Measurements from ENCODE around the gene ABCG2.

Gene ABCG2

GRCh38 chr4:88158489-88159228 lies at the start of gene ABCG2:
TSS of gene ABCG2 (minus strand) at chr4:88158639. CDS start at chr4:88139995, 18,644 bp downstream.
- DNase-seq (ENCODE audit: insufficient read length, low spot score) = peak; percentile 8
- FAIRE-seq = no peak

- DNase-seq (ENCODE audit: insufficient read length, low spot score) (no peak), FAIRE-seq (no peak)
These were observed 49.7 kb upstream of the ABCG2 start for GRCh38 chr4:88208156-88208555.

GRCh38 chr4:88207171-88207570 lies 48.7 kb upstream of the ABCG2 start:
- FAIRE-seq = no peak
- no peak for DNase-seq (ENCODE audit: insufficient read length, low spot score)

- DNase-seq (ENCODE audit: insufficient read length, low spot score) = no peak
- FAIRE-seq = no peak
These were observed 46.4 kb upstream of the ABCG2 start for GRCh38 chr4:88204882-88205281.

GRCh38 chr4:88202443-88202842 lies 44.0 kb upstream of the ABCG2 start:
- FAIRE-seq = no peak
- no peak for DNase-seq (ENCODE audit: insufficient read length, low spot score)

GRCh38 chr4:88200186-88200585 lies 41.7 kb upstream of the ABCG2 start:
- DNase-seq (ENCODE audit: insufficient read length, low spot score) (no peak), FAIRE-seq (no peak)

GRCh38 chr4:88196523-88197185 lies 38.2 kb upstream of the ABCG2 start:
- no peak for FAIRE-seq

GRCh38 chr4:88196013-88196365 lies 37.5 kb upstream of the ABCG2 start:
- FAIRE-seq = no peak

More at GRCh38 chr4:88196523-88197185, 38.2 kb upstream of the ABCG2 start:
- DNase-seq (ENCODE audit: insufficient read length, low spot score) = no peak

GRCh38 chr4:88195328-88196012 lies 37.0 kb upstream of the ABCG2 start:
- FAIRE-seq = no peak
- DNase-seq (ENCODE audit: insufficient read length, low spot score) = no peak

More at GRCh38 chr4:88196013-88196365, 37.5 kb upstream of the ABCG2 start:
- DNase-seq (ENCODE audit: insufficient read length, low spot score) = no peak

- FAIRE-seq (no peak), DNase-seq (ENCODE audit: insufficient read length, low spot score) (no peak)
These were observed 33.0 kb upstream of the ABCG2 start for GRCh38 chr4:88191404-88191803.

GRCh38 chr4:88189881-88190585 lies 31.6 kb upstream of the ABCG2 start:
- FAIRE-seq (no peak), DNase-seq (ENCODE audit: insufficient read length, low spot score) (no peak)

- DNase-seq (ENCODE audit: insufficient read length, low spot score) = no peak
- FAIRE-seq = no peak
These were observed 30.9 kb upstream of the ABCG2 start for GRCh38 chr4:88189418-88189738.

- DNase-seq (ENCODE audit: insufficient read length, low spot score) = no peak
- no peak for FAIRE-seq
These were observed 30.4 kb upstream of the ABCG2 start for GRCh38 chr4:88188738-88189417.

GRCh38 chr4:88187766-88188165 lies 29.3 kb upstream of the ABCG2 start:
- no peak for FAIRE-seq
- no peak for DNase-seq (ENCODE audit: insufficient read length, low spot score)

- DNase-seq (ENCODE audit: insufficient read length, low spot score) (no peak), FAIRE-seq (no peak)
These were observed 27.5 kb upstream of the ABCG2 start for GRCh38 chr4:88185906-88186305.

- FAIRE-seq (no peak), DNase-seq (ENCODE audit: insufficient read length, low spot score) (no peak)
These were observed 20.8 kb upstream of the ABCG2 start for GRCh38 chr4:88179261-88179660.

GRCh38 chr4:88178626-88179231 lies 20.3 kb upstream of the ABCG2 start:
- FAIRE-seq (no peak), DNase-seq (ENCODE audit: insufficient read length, low spot score) (no peak)

- peak; percentile 46 for DNase-seq (ENCODE audit: insufficient read length, low spot score)
- FAIRE-seq = no peak
These were observed 19.7 kb upstream of the ABCG2 start for GRCh38 chr4:88177983-88178625.

- DNase-seq (ENCODE audit: insufficient read length, low spot score) = no peak
- no peak for FAIRE-seq
These were observed 14.5 kb upstream of the ABCG2 start for GRCh38 chr4:88172987-88173386.

- no peak for FAIRE-seq
- no peak for DNase-seq (ENCODE audit: insufficient read length, low spot score)
These were observed 12.8 kb upstream of the ABCG2 start for GRCh38 chr4:88171206-88171605.

Measured in HTR-8/SVneo (cell line).